Measurements from ENCODE around the gene AGMO. TPM values are rescaled to one million over a fixed set of nuclear protein-coding genes. Genes with fewer than 3 reads are reported as not detected.

AGMO gene
- total and polyA plus RNA-seq, 12 donors, result 0.05 to 0.34 (median 0.15) TPM; not detected in 7

GRCh38 chr7:15309872-15310271 is 251.9 kb downstream of the AGMO start:
- 47 to 72% (median 61%) methylated on average over 1 of the region's 1 CpG for WGBS, 4 donors
- Histone ChIP-seq H3K27me3 (no peaks in the 10 kb centered on the region), H3K27ac (no peak overlapping the region), H3K36me3 (replicated peaks in 1 of 2) (no peaks in the 10 kb centered on the region), H3K4me1 (replicated peaks in 1 of 2) (no peaks in the 10 kb centered on the region), H3K9me3 (replicated peaks in 1 of 3) (no peaks in the 10 kb centered on the region), H3K4me3 (no peak overlapping the region)
- DNase-seq, result no peak
- intact Hi-C loops (cut with DNase I), result no loop called here
- TF ChIP-seq CTCF (IDR thresholded peaks at IDR 0.05) (no peak), POLR2A (IDR thresholded peaks at IDR 0.05) (no peak)

GRCh38 chr7:15308821-15309220 is 253.0 kb downstream of the AGMO start:
- Histone ChIP-seq H3K4me1 (replicated peaks in 1 of 2) (no peaks in the 10 kb centered on the region), H3K27me3 (no peaks in the 10 kb centered on the region), H3K9me3 (replicated peaks in 1 of 3) (no peaks in the 10 kb centered on the region), H3K27ac (no peak overlapping the region), H3K4me3 (no peak overlapping the region), H3K36me3 (replicated peaks in 1 of 2) (no peaks in the 10 kb centered on the region)
- TF ChIP-seq POLR2A (IDR thresholded peaks at IDR 0.05) (no peak), CTCF (IDR thresholded peaks at IDR 0.05) (no peak)
- intact Hi-C loops (cut with DNase I), result no loop called here
- 78 to 89% (median 82%) methylated on average over 3 of the region's 3 CpGs for WGBS, 4 donors
- DNase-seq, result no peak

GRCh38 chr7:15306296-15306695 is 255.5 kb downstream of the AGMO start:
- Histone ChIP-seq H3K27me3 (no peaks in the 10 kb centered on the region), H3K27ac (no peak overlapping the region), H3K36me3 (replicated peaks in 1 of 2) (no peaks in the 10 kb centered on the region), H3K4me3 (no peak overlapping the region), H3K4me1 (replicated peaks in 1 of 2) (no peaks in the 10 kb centered on the region), H3K9me3 (replicated peaks in 1 of 3) (no peaks in the 10 kb centered on the region)
- DNase-seq, result no peak
- TF ChIP-seq POLR2A (IDR thresholded peaks at IDR 0.05), result no peak
- TF ChIP-seq CTCF (IDR thresholded peaks at IDR 0.05), result no peak
- intact Hi-C loops (cut with DNase I), result no loop called here

- TF ChIP-seq CTCF (IDR thresholded peaks at IDR 0.05) (peak in 5 of 6 experiments; percentile 22 to 64 (median 54)), POLR2A (IDR thresholded peaks at IDR 0.05) (no peak)
- no peaks in the 10 kb centered on the region for H3K4me1 ChIP-seq (replicated peaks in 1 of 2)
- no peaks in the 10 kb centered on the region for H3K9me3 ChIP-seq (replicated peaks in 1 of 3)
- H3K4me3 ChIP-seq, result no peak overlapping the region
- H3K27ac ChIP-seq, result no peak overlapping the region
- DNase-seq, result peak in 6 of 7 donors; percentile 29 to 65 (median 50)
- no peaks in the 10 kb centered on the region for H3K27me3 ChIP-seq
- intact Hi-C loops (cut with DNase I), result no loop called here
- WGBS, 4 donors, result 62 to 66% (median 63%) methylated on average over 2 of the region's 2 CpGs
- H3K36me3 ChIP-seq (replicated peaks in 1 of 2), result no peaks in the 10 kb centered on the region
Measured at GRCh38 chr7:15305002-15305600, 256.7 kb downstream of the AGMO start.
